Stimulated activated CD8-positive, alpha-beta memory T cell treated with anti-CD3 and anti-CD28 coated beads, Interleukin-12 subunit alpha, Interleukin-12 subunit beta, amount 100 ng/mL, for 24 hours (primary cell): ENCODE measurements around the gene INSL3.
"Not testable (repeated sequence)": the region's sequence is repeated elsewhere in the genome, so short reads cannot be mapped to it uniquely, and the experiment has no call there.

Experiments used
- DNase-seq: peaks from one replicate; pipeline ENCODE4 v3.0.0-alpha.2; 2020; ENCODE audit errors: extremely low read depth

The INSL3 gene

GRCh38 chr19:17784201-17785008 lies 36.9 kb downstream of the INSL3 start:
- DNase-seq, result no peak

GRCh38 chr19:17783721-17784120 lies 37.6 kb downstream of the INSL3 start:
- DNase-seq, result not testable (repeated sequence)

GRCh38 chr19:17780781-17781180 lies 40.5 kb downstream of the INSL3 start:
- DNase-seq, result no peak

GRCh38 chr19:17778968-17779929 lies 42.1 kb downstream of the INSL3 start:
- DNase-seq, result no peak

- DNase-seq, result no peak
These were observed 42.9 kb downstream of the INSL3 start for GRCh38 chr19:17778251-17778967.

- DNase-seq, result not testable (repeated sequence)
These were observed 43.5 kb downstream of the INSL3 start for GRCh38 chr19:17777840-17778239.

GRCh38 chr19:17775991-17776803 lies 45.1 kb downstream of the INSL3 start:
- DNase-seq, result no peak

GRCh38 chr19:17775245-17775927 lies 45.9 kb downstream of the INSL3 start:
- no peak for DNase-seq

GRCh38 chr19:17772172-17772571 lies 49.1 kb downstream of the INSL3 start:
- no peak for DNase-seq

GRCh38 chr19:17770613-17771012 lies 50.7 kb downstream of the INSL3 start:
- DNase-seq, result no peak

GRCh38 chr19:17767559-17767958 lies 53.8 kb downstream of the INSL3 start:
- DNase-seq, result no peak

GRCh38 chr19:17766543-17767131 lies 54.7 kb downstream of the INSL3 start:
- no peak for DNase-seq
